BLaER1 treated with 17β-estradiol and CSF1 and Interleukin-3, amounts not matched to agents 10 nM and 100 nM (cell line): ENCODE data around the gene COL23A1.
A peak's percentile ranks its signal among the peaks of the same experiment; 100 is the strongest.

Experiments used
- H3K27ac ChIP-seq, 11 experiments: shearing (Covaris generic); formaldehyde crosslinking; 2 replicates each; pipeline ENCODE4 v1.8.1; 2022
- H3K27me3 ChIP-seq, 11 experiments: shearing (Covaris generic); formaldehyde crosslinking; 2 replicates each; pipeline ENCODE4 v1.8.1; 2022
- H3K36me3 ChIP-seq, 11 experiments: shearing (Covaris generic); formaldehyde crosslinking; 2 replicates each; pipeline ENCODE4 v1.8.1; 2022
- H3K4me1 ChIP-seq, 10 experiments: shearing (Covaris generic); formaldehyde crosslinking; 2 replicates each; pipeline ENCODE4 v1.8.1; 2022
- H3K4me2 ChIP-seq, 11 experiments: shearing (Covaris generic); formaldehyde crosslinking; 2 replicates each; pipeline ENCODE4 v1.8.1; 2022
- H3K4me3 ChIP-seq, 10 experiments: shearing (Covaris generic); formaldehyde crosslinking; 2 replicates each; pipeline ENCODE4 v1.8.1; 2022
- H3K9ac ChIP-seq, 11 experiments: shearing (Covaris generic); formaldehyde crosslinking; 2 replicates each; pipeline ENCODE4 v1.8.1; 2022
- H3K9me3 ChIP-seq, 11 experiments: shearing (Covaris generic); formaldehyde crosslinking; replicated peaks in 1 of 11; 2 replicates each; pipeline ENCODE4 v1.8.1; 2022
- H4K20me1 ChIP-seq, 11 experiments: shearing (Covaris generic); formaldehyde crosslinking; 2 replicates each; pipeline ENCODE4 v1.8.1; 2022
- Cebpa-rat ChIP-seq, 11 experiments: shearing (Covaris generic); IDR thresholded peaks; 2 replicates each; pipeline ENCODE4 v1.8.1; 2022

The COL23A1 gene

GRCh38 chr5:178314061-178314660 lies 276.0 kb downstream of the COL23A1 start:
- Histone ChIP-seq H3K9me3 (peaks cover 11 to 20% (median 17%) of the 10 kb centered on the region in 11 experiments), H3K4me2 (no peak overlapping the region), H3K4me1 (peaks cover 0 to 13% (median 7%) of the 10 kb centered on the region in 10 experiments; a peak in 15 of 20 replicates), H3K9ac (no peak overlapping the region), H3K4me3 (no peak overlapping the region), H3K27ac (no peak overlapping the region), H3K27me3 (no peaks in the 10 kb centered on the region), H4K20me1 (no peaks in the 10 kb centered on the region), H3K36me3 (no peaks in the 10 kb centered on the region)
- no peak for TF ChIP-seq Cebpa-rat (IDR thresholded peaks at IDR 0.05)

- no peak for TF ChIP-seq Cebpa-rat (IDR thresholded peaks at IDR 0.05)
- Histone ChIP-seq H3K27ac (no peak overlapping the region), H3K4me1 (peaks cover 0 to 13% (median 9%) of the 10 kb centered on the region in 10 experiments; a peak in 16 of 20 replicates), H3K9ac (no peak overlapping the region), H3K4me3 (no peak overlapping the region), H3K36me3 (no peaks in the 10 kb centered on the region), H3K9me3 (peaks cover 9 to 16% (median 13%) of the 10 kb centered on the region in 11 experiments), H4K20me1 (no peaks in the 10 kb centered on the region), H3K4me2 (no peak overlapping the region), H3K27me3 (no peaks in the 10 kb centered on the region)
Observed at GRCh38 chr5:178313316-178313715, 276.9 kb downstream of the COL23A1 start.

- Histone ChIP-seq H3K36me3 (no peaks in the 10 kb centered on the region), H3K9ac (no peak overlapping the region), H3K4me1 (peaks cover 0 to 14% (median 12%) of the 10 kb centered on the region in 10 experiments; a peak in 18 of 20 replicates), H3K9me3 (peaks cover 4 to 11% (median 9%) of the 10 kb centered on the region in 11 experiments), H3K27me3 (peaks cover 0 to under 1% (median 0%) of the 10 kb centered on the region in 11 experiments; a peak in 4 of 22 replicates), H3K4me3 (no peak overlapping the region), H4K20me1 (no peaks in the 10 kb centered on the region), H3K27ac (no peak overlapping the region), H3K4me2 (no peak overlapping the region)
- no peak for TF ChIP-seq Cebpa-rat (IDR thresholded peaks at IDR 0.05)
Observed at GRCh38 chr5:178312880-178313282, 277.3 kb downstream of the COL23A1 start.

- Histone ChIP-seq H3K9me3 (no peaks in the 10 kb centered on the region), H3K27me3 (peaks cover 0 to 17% (median 6%) of the 10 kb centered on the region in 11 experiments; a peak in 10 of 22 replicates), H4K20me1 (no peaks in the 10 kb centered on the region), H3K4me1 (peaks cover 12 to 32% (median 29%) of the 10 kb centered on the region in 10 experiments; a peak in 18 of 20 replicates), H3K36me3 (no peaks in the 10 kb centered on the region), H3K4me2 (no peak overlapping the region), H3K4me3 (no peak overlapping the region), H3K9ac (no peak overlapping the region), H3K27ac (no peak overlapping the region)
- TF ChIP-seq Cebpa-rat (IDR thresholded peaks at IDR 0.05): no peak
Observed at GRCh38 chr5:178310130-178310865, 279.9 kb downstream of the COL23A1 start.

- Histone ChIP-seq H3K36me3 (no peaks in the 10 kb centered on the region), H3K9me3 (no peaks in the 10 kb centered on the region), H3K27ac (no peak overlapping the region), H3K4me2 (no peak overlapping the region), H4K20me1 (no peaks in the 10 kb centered on the region), H3K4me3 (no peak overlapping the region), H3K27me3 (peaks cover 0 to 17% (median 6%) of the 10 kb centered on the region in 11 experiments; a peak in 10 of 22 replicates), H3K9ac (no peak overlapping the region), H3K4me1 (peaks cover 12 to 29% (median 25%) of the 10 kb centered on the region in 10 experiments; a peak in 17 of 20 replicates)
- no peak for TF ChIP-seq Cebpa-rat (IDR thresholded peaks at IDR 0.05)
Observed at GRCh38 chr5:178309271-178310013, 280.8 kb downstream of the COL23A1 start.

- Histone ChIP-seq H3K9me3 (no peaks in the 10 kb centered on the region), H3K36me3 (no peaks in the 10 kb centered on the region), H3K4me1 (peaks cover 12 to 29% (median 25%) of the 10 kb centered on the region in 10 experiments; a peak in 17 of 20 replicates), H3K27me3 (peaks cover 0 to 17% (median 6%) of the 10 kb centered on the region in 11 experiments; a peak in 10 of 22 replicates), H3K27ac (no peak overlapping the region), H3K4me3 (no peak overlapping the region), H3K9ac (no peak overlapping the region), H3K4me2 (peak overlapping the region in 1 of 11 experiments; percentile 68; a peak in 3 of 22 replicates), H4K20me1 (no peaks in the 10 kb centered on the region)
- TF ChIP-seq Cebpa-rat (IDR thresholded peaks at IDR 0.05): no peak
Observed at GRCh38 chr5:178308541-178309092, 281.6 kb downstream of the COL23A1 start.

- no peak for TF ChIP-seq Cebpa-rat (IDR thresholded peaks at IDR 0.05)
- Histone ChIP-seq H3K27me3 (peaks cover 0 to 17% (median 6%) of the 10 kb centered on the region in 11 experiments; a peak in 10 of 22 replicates), H3K4me3 (no peak overlapping the region), H3K4me2 (peak overlapping the region in 10 of 11 experiments; percentile 13 to 76 (median 58); a peak in 16 of 22 replicates), H3K36me3 (no peaks in the 10 kb centered on the region), H3K27ac (no peak overlapping the region), H3K9ac (no peak overlapping the region), H3K9me3 (no peaks in the 10 kb centered on the region), H3K4me1 (peaks cover 7 to 33% (median 26%) of the 10 kb centered on the region in 10 experiments; a peak in 16 of 20 replicates), H4K20me1 (no peaks in the 10 kb centered on the region)
Observed at GRCh38 chr5:178307267-178308045, 282.7 kb downstream of the COL23A1 start.
